ENCODE data around the gene ADGRG7. TPM values are rescaled to one million over a fixed set of nuclear protein-coding genes. Genes with fewer than 3 reads are reported as not detected.

The ADGRG7 gene
- total RNA-seq, 6 donors from 2014 or later = not detected

GRCh38 chr3:100708989-100709841, 99.8 kb downstream of the ADGRG7 start, which contains the start of gene TFG:
Gene TFG (plus strand): TSS chr3:100709494. CDS start chr3:100713686, 4,192 bp downstream.
- no peaks in the 10 kb centered on the region for H3K27me3 ChIP-seq
- ATAC-seq (ENCODE audit: low FRiP score in 2 of 2) = peak; percentile 98 to 99
- H3K4me1 ChIP-seq = peaks cover 15 to 30% (median 23%) of the 10 kb centered on the region in 4 donors
- peak within 1 kb of the TSS; percentile 93 to 99 (median 95) for H3K27ac ChIP-seq
- 1 to 3% methylated on average over 21 to 74 of the region's 76 CpGs for WGBS, 2 donors
- H3K4me3 ChIP-seq = peak within 1 kb of the TSS; percentile 73 to 84 (median 80)
- peaks cover 5 to 6% (median 6%) of the 10 kb centered on the region in 4 donors for H3K36me3 ChIP-seq
- TF ChIP-seq EP300 (IDR thresholded peaks at IDR 0.05) = peak in 1 of 4 donors; percentile 14
- peak; percentile 85 to 90 for TF ChIP-seq POLR2AphosphoS5 (IDR thresholded peaks at IDR 0.05)
- TF ChIP-seq POLR2A (IDR thresholded peaks at IDR 0.05) = peak in 3 of 4 donors; percentile 70 to 83 (median 74)
- TF ChIP-seq CTCF (IDR thresholded peaks at IDR 0.05) = peak in 1 of 6 experiments; percentile 14
- peak; percentile 97 to 100 for DNase-seq
- H3K9me3 ChIP-seq = no peaks in the 10 kb centered on the region

- Histone ChIP-seq H3K4me3 (peak overlapping the region; percentile 73 to 84 (median 80)), H3K36me3 (peaks cover 6 to 12% (median 7%) of the 10 kb centered on the region in 4 donors), H3K27me3 (no peaks in the 10 kb centered on the region), H3K4me1 (peaks cover 15 to 31% (median 23%) of the 10 kb centered on the region in 4 donors), H3K9me3 (no peaks in the 10 kb centered on the region), H3K27ac (peak overlapping the region; percentile 93 to 99 (median 95))
- peak in 1 of 2 donors; percentile 37 for ATAC-seq (ENCODE audit: low FRiP score in 2 of 2)
- 1% methylated on average over 14 to 17 of the region's 23 CpGs for WGBS, 2 donors
- DNase-seq = peak; percentile 24 to 87
- TF ChIP-seq CTCF (IDR thresholded peaks at IDR 0.05) = peak in 1 of 6 experiments; percentile 9
- no peak for TF ChIP-seq POLR2AphosphoS5 (IDR thresholded peaks at IDR 0.05)
These were observed 100.5 kb downstream of the ADGRG7 start for GRCh38 chr3:100709842-100710260.

GRCh38 chr3:100710261-100710968, 101.0 kb downstream of the ADGRG7 start:
- Histone ChIP-seq H3K4me1 (peaks cover 15 to 37% (median 24%) of the 10 kb centered on the region in 4 donors), H3K36me3 (peaks cover 6 to 17% (median 7%) of the 10 kb centered on the region in 4 donors), H3K4me3 (peak overlapping the region; percentile 73 to 84 (median 80)), H3K9me3 (no peaks in the 10 kb centered on the region), H3K27me3 (no peaks in the 10 kb centered on the region), H3K27ac (peak overlapping the region; percentile 93 to 99 (median 95))
- WGBS, 2 donors = 37 to 39% methylated on average over 8 of the region's 8 CpGs
- DNase-seq = peak in 1 of 2 donors; percentile 29
- peak in 1 of 2 donors; percentile 30 for ATAC-seq (ENCODE audit: low FRiP score in 2 of 2)
- TF ChIP-seq CTCF (IDR thresholded peaks at IDR 0.05) = peak in 1 of 6 experiments; percentile 8
- TF ChIP-seq POLR2A (IDR thresholded peaks at IDR 0.05) = no peak

GRCh38 chr3:100715176-100715575, 105.8 kb downstream of the ADGRG7 start:
- no peak overlapping the region for H3K4me3 ChIP-seq
- peaks cover 24 to 40% (median 28%) of the 10 kb centered on the region in 4 donors for H3K4me1 ChIP-seq
- no peaks in the 10 kb centered on the region for H3K9me3 ChIP-seq
- ATAC-seq (ENCODE audit: low FRiP score in 2 of 2) (no peak), DNase-seq (no peak)
- no peak overlapping the region for H3K27ac ChIP-seq
- TF ChIP-seq POLR2A (IDR thresholded peaks at IDR 0.05) (no peak), CTCF (IDR thresholded peaks at IDR 0.05) (no peak), POLR2AphosphoS5 (IDR thresholded peaks at IDR 0.05) (no peak), EP300 (IDR thresholded peaks at IDR 0.05) (no peak)
- H3K36me3 ChIP-seq = peaks cover 6 to 36% (median 9%) of the 10 kb centered on the region in 4 donors
- H3K27me3 ChIP-seq = no peaks in the 10 kb centered on the region
